Measurements from ENCODE around the gene GLB1L.

DNA sequence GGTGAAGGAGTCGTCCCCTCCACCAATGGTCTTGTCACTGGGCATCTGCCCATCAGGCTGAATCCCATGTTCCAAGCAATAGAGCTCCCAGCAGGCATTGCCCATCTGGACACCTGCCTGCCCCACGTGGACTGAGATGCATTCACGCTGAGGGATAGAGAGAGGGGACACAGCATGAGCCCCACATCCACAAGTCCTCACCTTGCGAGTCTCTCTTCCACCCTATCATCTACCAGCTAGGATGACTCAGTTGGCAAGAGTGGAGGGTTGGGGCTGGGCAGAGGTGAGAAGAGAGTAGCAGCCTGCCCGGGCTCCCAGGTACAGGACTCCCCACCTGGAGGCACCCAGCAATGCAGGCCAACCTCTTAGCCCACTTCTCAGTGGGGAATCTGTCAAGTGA, 6.8 kb upstream of the GLB1L start:
- TF ChIP-seq, protein P1, sequence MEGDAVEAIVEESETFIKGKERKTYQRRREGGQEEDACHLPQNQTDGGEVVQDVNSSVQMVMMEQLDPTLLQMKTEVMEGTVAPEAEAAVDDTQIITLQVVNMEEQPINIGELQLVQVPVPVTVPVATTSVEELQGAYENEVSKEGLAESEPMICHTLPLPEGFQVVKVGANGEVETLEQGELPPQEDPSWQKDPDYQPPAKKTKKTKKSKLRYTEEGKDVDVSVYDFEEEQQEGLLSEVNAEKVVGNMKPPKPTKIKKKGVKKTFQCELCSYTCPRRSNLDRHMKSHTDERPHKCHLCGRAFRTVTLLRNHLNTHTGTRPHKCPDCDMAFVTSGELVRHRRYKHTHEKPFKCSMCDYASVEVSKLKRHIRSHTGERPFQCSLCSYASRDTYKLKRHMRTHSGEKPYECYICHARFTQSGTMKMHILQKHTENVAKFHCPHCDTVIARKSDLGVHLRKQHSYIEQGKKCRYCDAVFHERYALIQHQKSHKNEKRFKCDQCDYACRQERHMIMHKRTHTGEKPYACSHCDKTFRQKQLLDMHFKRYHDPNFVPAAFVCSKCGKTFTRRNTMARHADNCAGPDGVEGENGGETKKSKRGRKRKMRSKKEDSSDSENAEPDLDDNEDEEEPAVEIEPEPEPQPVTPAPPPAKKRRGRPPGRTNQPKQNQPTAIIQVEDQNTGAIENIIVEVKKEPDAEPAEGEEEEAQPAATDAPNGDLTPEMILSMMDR (IDR thresholded peaks at IDR 0.05; ENCODE audit: poor library complexity), result no peak
- TF ChIP-seq EZH2 (IDR thresholded peaks at IDR 0.05; ENCODE audit: borderline replicate concordance) (no peak), EZH2phosphoT487 (IDR thresholded peaks at IDR 0.05; ENCODE audit: low read depth, severe bottlenecking, unreplicated experiment) (no peak)

Measured in hepatocyte (in vitro differentiated cells).